ENCODE data around the gene NMT1.

DNA sequence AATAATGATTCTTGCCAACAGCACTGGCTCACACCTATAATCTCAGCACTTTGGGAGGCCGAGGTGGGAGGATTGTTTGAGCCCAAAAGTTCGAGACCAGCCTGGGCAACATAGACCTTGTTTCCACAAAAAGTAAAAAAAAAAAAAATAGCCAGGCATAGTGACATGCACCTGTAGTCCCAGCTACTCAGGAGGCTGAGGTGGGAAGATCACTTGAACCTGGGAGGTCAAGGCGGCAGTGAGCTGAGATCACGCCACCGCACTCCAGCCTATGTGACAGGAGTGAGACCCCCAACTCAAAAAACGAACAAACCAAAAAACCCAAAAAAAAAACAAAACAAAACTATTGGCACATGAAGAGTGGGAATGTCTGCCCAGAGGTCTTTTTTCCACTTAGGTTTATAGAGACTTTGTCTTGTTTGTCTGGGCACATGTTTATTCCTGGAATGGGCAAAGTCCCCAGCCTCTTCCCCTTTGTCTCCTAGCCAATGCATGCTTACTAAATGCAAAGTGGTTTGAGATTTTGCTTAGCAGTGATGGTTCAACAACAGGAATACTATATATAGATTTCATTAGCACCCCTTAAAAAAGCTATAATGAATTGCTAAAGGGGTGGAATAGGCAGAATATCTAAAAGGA, 25.9 kb downstream of the NMT1 start:
- no peak for TF ChIP-seq ZFX (IDR thresholded peaks at IDR 0.05)
- TF ChIP-seq, protein P1, sequence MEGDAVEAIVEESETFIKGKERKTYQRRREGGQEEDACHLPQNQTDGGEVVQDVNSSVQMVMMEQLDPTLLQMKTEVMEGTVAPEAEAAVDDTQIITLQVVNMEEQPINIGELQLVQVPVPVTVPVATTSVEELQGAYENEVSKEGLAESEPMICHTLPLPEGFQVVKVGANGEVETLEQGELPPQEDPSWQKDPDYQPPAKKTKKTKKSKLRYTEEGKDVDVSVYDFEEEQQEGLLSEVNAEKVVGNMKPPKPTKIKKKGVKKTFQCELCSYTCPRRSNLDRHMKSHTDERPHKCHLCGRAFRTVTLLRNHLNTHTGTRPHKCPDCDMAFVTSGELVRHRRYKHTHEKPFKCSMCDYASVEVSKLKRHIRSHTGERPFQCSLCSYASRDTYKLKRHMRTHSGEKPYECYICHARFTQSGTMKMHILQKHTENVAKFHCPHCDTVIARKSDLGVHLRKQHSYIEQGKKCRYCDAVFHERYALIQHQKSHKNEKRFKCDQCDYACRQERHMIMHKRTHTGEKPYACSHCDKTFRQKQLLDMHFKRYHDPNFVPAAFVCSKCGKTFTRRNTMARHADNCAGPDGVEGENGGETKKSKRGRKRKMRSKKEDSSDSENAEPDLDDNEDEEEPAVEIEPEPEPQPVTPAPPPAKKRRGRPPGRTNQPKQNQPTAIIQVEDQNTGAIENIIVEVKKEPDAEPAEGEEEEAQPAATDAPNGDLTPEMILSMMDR (conservative IDR thresholded peaks at IDR 0.05): no peak

Data from C4-2B (cell line).